Kidney (tissue), 14 donors: ENCODE measurements around the gene RPE65. TPM values are rescaled to one million over a fixed set of nuclear protein-coding genes. Genes with fewer than 3 reads are reported as not detected.
"Not testable (repeated sequence)": the region's sequence is repeated elsewhere in the genome, so short reads cannot be mapped to it uniquely, and the experiment has no call there.

Experiments
- DNase-seq, 5 donors: peaks; one replicate each; pipeline ENCODE4 v3.0.0-alpha.2; 2013 to 2020
- FAIRE-seq: peaks from 2 replicates; lab custom pipeline; 2012; peaks lifted over from hg19 to GRCh38; lab: Jason Lieb, UNC
- H3K27ac ChIP-seq, 2 donors: one replicate each; pipeline ENCODE4 v1.7.0; 2013; ENCODE audit warnings: low read depth in 2 of 2, low read length in 2 of 2, inconsistent platforms in 1 of 2
- H3K27me3 ChIP-seq: one replicate; pipeline ENCODE4 v1.7.1; 2013; ENCODE audit warnings: low read length, inconsistent platforms; ENCODE audit not compliant: control insufficient read depth, insufficient read depth
- H3K36me3 ChIP-seq, 3 donors: one replicate each; pipeline versions ENCODE4 v1.7.0 to v1.7.1; 2013; ENCODE audit warnings: low read length in 3 of 3, control low read depth in 1 of 3, inconsistent platforms in 1 of 3; ENCODE audit not compliant: insufficient read depth in 3 of 3, control insufficient read depth in 2 of 3
- H3K4me1 ChIP-seq, 3 donors: one replicate each; pipeline versions ENCODE4 v1.7.0 to v1.7.1; 2013; ENCODE audit warnings: low read length in 3 of 3, inconsistent platforms in 1 of 3, low read depth in 1 of 3; ENCODE audit not compliant: control insufficient read depth in 2 of 3, insufficient read depth in 2 of 3
- H3K4me3 ChIP-seq, 3 donors: one replicate each; pipeline versions ENCODE4 v1.7.0 to v1.8.1; 2013; ENCODE audit warnings: low read length in 3 of 3, control low read depth in 1 of 3, inconsistent platforms in 1 of 3
- H3K9ac ChIP-seq, 3 donors: one replicate each; pipeline versions ENCODE4 v1.7.0 to v1.7.1; 2013; ENCODE audit warnings: low read length in 3 of 3, control low read depth in 1 of 3, inconsistent platforms in 1 of 3
- H3K9me3 ChIP-seq, 3 donors: one replicate each; pipeline versions ENCODE4 v1.7.0 to v1.7.1; 2013; ENCODE audit warnings: low read length in 3 of 3, control low read depth in 1 of 3, inconsistent platforms in 1 of 3; ENCODE audit not compliant: control insufficient read depth in 2 of 3, insufficient read depth in 1 of 3
- CTCF ChIP-seq: IDR thresholded peaks from 3 replicates; pipeline ENCODE4 v1.5.1; 2012; ENCODE audit warnings: mild to moderate bottlenecking, moderate library complexity, borderline replicate concordance; ENCODE audit not compliant: insufficient read depth; ENCODE audit errors: extremely low read depth
- intact Hi-C: fragments of 100-400 bp; cut with DNase I; formaldehyde crosslinking; loops from one replicate; pipeline ENCODE4 v1.11.1; 2022
- polyA plus RNA-seq: library from polyadenylated mRNA; stranded (reverse); fragments of 350-450 nt; fragmentation: Illumina TruSeq; extraction: RNeasy Lipid Tissue Mini Kit (QIAGEN cat#74804); gene quantifications from one replicate; pipeline ENCODE4 v1.2.3, GENCODE V29; 2014; ENCODE audit warnings: low read depth, low replicate concordance; ENCODE audit not compliant: insufficient read depth
- total RNA-seq: library from RNA; stranded (reverse); fragmentation: NEBNext Ultra II Directional; extraction: Animal tissue kit (Norgen Biotek cat#: 25700); gene quantifications from one replicate; pipeline ENCODE4 v1.2.1, GENCODE V29; 2021
- donor health status: control.
- donor health status: control.
- donor health status: control.
- donor health status: control.
- donor health status: control.
- donor health status: DM: yes; HTN: yes; CAD: no.
- donor health status: Normal renal cell carcinoma (clear cell type).

RPE65 gene
- total and polyA plus RNA-seq, 2 donors from 2014 or later: not detected

- no peak overlapping the region for H3K27ac ChIP-seq
- peak overlapping the region; percentile 83 to 88 (median 84) for H3K4me3 ChIP-seq
- no peaks in the 10 kb centered on the region for H3K27me3 ChIP-seq
- H3K9ac ChIP-seq: peak overlapping the region; percentile 46 to 67 (median 53)
- H3K36me3 ChIP-seq: no peaks in the 10 kb centered on the region
- no peaks in the 10 kb centered on the region for H3K9me3 ChIP-seq
- intact Hi-C loops: no loop called here
- DNase-seq: peak in 1 of 5 donors; percentile 4
- peaks cover 0 to 8% (median 5%) of the 10 kb centered on the region in 3 donors for H3K4me1 ChIP-seq
- no peak for FAIRE-seq
- no peak for TF ChIP-seq CTCF
Measured at GRCh38 chr1:68495968-68496679, 46.4 kb upstream of the RPE65 start.

GRCh38 chr1:68495532-68495931, 45.8 kb upstream of the RPE65 start:
- no peak overlapping the region for H3K27ac ChIP-seq
- FAIRE-seq (no peak), DNase-seq (no peak)
- H3K36me3 ChIP-seq: no peaks in the 10 kb centered on the region
- no peak for TF ChIP-seq CTCF
- H3K9ac ChIP-seq: no peak overlapping the region
- H3K27me3 ChIP-seq: no peaks in the 10 kb centered on the region
- H3K9me3 ChIP-seq: no peaks in the 10 kb centered on the region
- H3K4me1 ChIP-seq: peaks cover 0 to 8% (median 5%) of the 10 kb centered on the region in 3 donors
- intact Hi-C loops: no loop called here
- H3K4me3 ChIP-seq: no peak overlapping the region

GRCh38 chr1:68493193-68493592, 43.4 kb upstream of the RPE65 start:
- no peaks in the 10 kb centered on the region for H3K9me3 ChIP-seq
- TF ChIP-seq CTCF: no peak
- DNase-seq: no peak
- H3K4me3 ChIP-seq: no peak overlapping the region
- no peak overlapping the region for H3K27ac ChIP-seq
- no peaks in the 10 kb centered on the region for H3K36me3 ChIP-seq
- peaks cover 0 to 8% (median 5%) of the 10 kb centered on the region in 3 donors for H3K4me1 ChIP-seq
- no peak for FAIRE-seq
- no peaks in the 10 kb centered on the region for H3K27me3 ChIP-seq
- intact Hi-C loops: no loop called here
- no peak overlapping the region for H3K9ac ChIP-seq

- H3K36me3 ChIP-seq, H3K4me3 ChIP-seq, H3K9ac ChIP-seq, H3K27ac ChIP-seq, FAIRE-seq, H3K27me3 ChIP-seq, intact Hi-C loops, H3K4me1 ChIP-seq, DNase-seq, H3K9me3 ChIP-seq: not testable (repeated sequence)
Measured at GRCh38 chr1:68492255-68492654, 42.5 kb upstream of the RPE65 start.
